Measurements from ENCODE around the gene COL4A4. TPM values are rescaled to one million over a fixed set of nuclear protein-coding genes. Genes with fewer than 3 reads are reported as not detected.

COL4A4 gene
- total and polyA plus RNA-seq, 2 of the 4 experiments (the other 2 are of a cell fraction), result 0.02 TPM; not detected in 1

- Histone ChIP-seq H3K9me3 (ENCODE audit: control insufficient read depth, insufficient read depth, low read length) (no peaks in the 10 kb centered on the region), H2AK5ac (ENCODE audit: low read depth, low read length) (no peak overlapping the region), H4K8ac (ENCODE audit: low read depth in 2 of 2, low read length in 2 of 2) (no peak overlapping the region), H3K18ac (ENCODE audit: low read depth, low read length) (no peak overlapping the region), H4K20me1 (ENCODE audit: insufficient read depth, low read length) (no peaks in the 10 kb centered on the region), H3K4ac (ENCODE audit: low read depth, low read length) (no peak overlapping the region), H3K9ac (ENCODE audit: low read depth, low read length) (no peak overlapping the region), H3K27ac (ENCODE audit: insufficient read depth, low read length) (no peak overlapping the region), H2AFZ (replicated peaks; ENCODE audit: low read length, poor library complexity) (no peak overlapping the region), H3K4me2 (ENCODE audit: low read depth, low read length) (no peak overlapping the region), H2BK15ac (ENCODE audit: low read depth, low read length) (no peak overlapping the region), H3K9me1 (ENCODE audit: insufficient read depth, low read length) (no peaks in the 10 kb centered on the region), H4K91ac (ENCODE audit: insufficient read depth, low read depth, low read length) (no peak overlapping the region), H2BK120ac (ENCODE audit: low read depth, low read length) (no peak overlapping the region), H2AK9ac (replicated peaks; ENCODE audit: low read depth, low read length, poor library complexity) (no peak overlapping the region), H3K36me3 (ENCODE audit: control insufficient read depth, insufficient read depth, low read length) (peaks cover 2% of the 10 kb centered on the region; the same call in 1 of the 2 replicates), H2BK20ac (ENCODE audit: low read depth, low read length) (no peak overlapping the region), H3K4me3 (ENCODE audit: insufficient read depth, low read depth, low read length) (no peak overlapping the region), H3K23ac (ENCODE audit: low read depth, low read length) (no peak overlapping the region), H3K79me1 (ENCODE audit: low read depth in 1 of 2, low read length in 2 of 2) (peaks cover 0 to 5% of the 10 kb centered on the region in 2 experiments; a peak in 2 of 4 replicates), H3K14ac (replicated peaks; ENCODE audit: low read depth, low read length) (no peak overlapping the region), H3K56ac (ENCODE audit: extremely low read depth, insufficient read depth, low read length) (no peak overlapping the region), H3K27me3 (ENCODE audit: control insufficient read depth, insufficient read depth, low read length) (no peaks in the 10 kb centered on the region), H3K4me1 (ENCODE audit: control insufficient read depth, insufficient read depth, low read length) (peaks cover 9% of the 10 kb centered on the region), H4K5ac (ENCODE audit: low read depth, low read length) (no peak overlapping the region), H2BK5ac (ENCODE audit: low read depth, low read length, poor library complexity, severe bottlenecking) (no peak overlapping the region)
- DNase-seq (no peak), ATAC-seq (ENCODE audit: low read depth) (no peak)
- no peak for TF ChIP-seq MXI1 (IDR thresholded peaks at IDR 0.05; ENCODE audit: borderline replicate concordance, low read depth, low read length)
- no peak for TF ChIP-seq FOS (IDR thresholded peaks at IDR 0.05; ENCODE audit: low read depth, low read length)
- TF ChIP-seq USF2 (IDR thresholded peaks at IDR 0.05; ENCODE audit: low read depth, low read length), result no peak
- TF ChIP-seq CTCF (conservative IDR thresholded peaks at IDR 0.05; ENCODE audit: low read depth, low read length), result no peak
- TF ChIP-seq CEBPB (IDR thresholded peaks at IDR 0.05; ENCODE audit: low read depth, low read length), result no peak
- no peak for TF ChIP-seq MAZ (IDR thresholded peaks at IDR 0.05; ENCODE audit: borderline replicate concordance, low read depth, low read length)
- no peak for TF ChIP-seq POLR2A (IDR thresholded peaks at IDR 0.05; ENCODE audit: low read depth, low read length)
- no peak for TF ChIP-seq RCOR1 (IDR thresholded peaks at IDR 0.05; ENCODE audit: insufficient replicate concordance, low read length)
- TF ChIP-seq SMC3 (IDR thresholded peaks at IDR 0.05; ENCODE audit: low read depth, low read length), result no peak
- TF ChIP-seq MAFK (IDR thresholded peaks at IDR 0.05; ENCODE audit: low read depth, low read length), result no peak
- no peak for TF ChIP-seq NFE2L2 (IDR thresholded peaks at IDR 0.05; ENCODE audit: low read depth, low read length)
- TF ChIP-seq RFX5 (IDR thresholded peaks at IDR 0.05; ENCODE audit: low read depth, low read length), result no peak
- no peak for TF ChIP-seq CHD1 (IDR thresholded peaks at IDR 0.05; ENCODE audit: low read depth, low read length)
- TF ChIP-seq BHLHE40 (IDR thresholded peaks at IDR 0.05; ENCODE audit: low read depth, low read length), result no peak
- no peak for TF ChIP-seq RAD21 (IDR thresholded peaks at IDR 0.05; ENCODE audit: low read length)
- TF ChIP-seq ELK1 (IDR thresholded peaks at IDR 0.05; ENCODE audit: borderline replicate concordance, low read depth, low read length), result no peak
- BruUV-seq (replicated peaks), result no TSS peak
- intact Hi-C loops (cut with micrococcal nuclease), result no loop called here
- ChIA-PET CTCF (no interaction called here), POLR2A (ENCODE audit: unreplicated experiment) (no interaction called here)
- in situ Hi-C loops (cut with MboI; ENCODE audit: low sequenced_read_pairs), result no loop called here
- WGBS, 2 experiments (ENCODE audit: extremely low coverage in 2 of 2, insufficient read length in 1 of 2), result no CpG with 5 or more reads among the region's 10 CpGs
- dilution Hi-C loops (cut with HindIII; ENCODE audit: low sequenced_read_pairs, unreplicated experiment), result no loop called here
Observed at GRCh38 chr2:226973816-226974215, 190.2 kb downstream of the COL4A4 start.
